ENCODE results near the gene SPEG. TPM values are rescaled to one million over a fixed set of nuclear protein-coding genes. Genes with fewer than 3 reads are reported as not detected.
"Not testable (repeated sequence)": the region's sequence is repeated elsewhere in the genome, so short reads cannot be mapped to it uniquely, and the experiment has no call there.

Gene SPEG
- total RNA-seq (2014; rRNA removed; shearing (Covaris generic)), result 32.7 and 33.3 TPM in 2 replicates

- DNase-seq (ENCODE audit: low read depth), result no peak
These were observed at the start of gene SPEG for GRCh38 chr2:219434718-219435525. SPEG (plus strand) TSS chr2:219434843; CDS start chr2:219434978, 135 bp downstream.

- DNase-seq (ENCODE audit: low read depth), result no peak
These were observed 49.8 kb upstream of the SPEG start for GRCh38 chr2:219384859-219385258.

- DNase-seq (ENCODE audit: low read depth), result no peak
These were observed 48.6 kb upstream of the SPEG start for GRCh38 chr2:219385958-219386520.

DNA sequence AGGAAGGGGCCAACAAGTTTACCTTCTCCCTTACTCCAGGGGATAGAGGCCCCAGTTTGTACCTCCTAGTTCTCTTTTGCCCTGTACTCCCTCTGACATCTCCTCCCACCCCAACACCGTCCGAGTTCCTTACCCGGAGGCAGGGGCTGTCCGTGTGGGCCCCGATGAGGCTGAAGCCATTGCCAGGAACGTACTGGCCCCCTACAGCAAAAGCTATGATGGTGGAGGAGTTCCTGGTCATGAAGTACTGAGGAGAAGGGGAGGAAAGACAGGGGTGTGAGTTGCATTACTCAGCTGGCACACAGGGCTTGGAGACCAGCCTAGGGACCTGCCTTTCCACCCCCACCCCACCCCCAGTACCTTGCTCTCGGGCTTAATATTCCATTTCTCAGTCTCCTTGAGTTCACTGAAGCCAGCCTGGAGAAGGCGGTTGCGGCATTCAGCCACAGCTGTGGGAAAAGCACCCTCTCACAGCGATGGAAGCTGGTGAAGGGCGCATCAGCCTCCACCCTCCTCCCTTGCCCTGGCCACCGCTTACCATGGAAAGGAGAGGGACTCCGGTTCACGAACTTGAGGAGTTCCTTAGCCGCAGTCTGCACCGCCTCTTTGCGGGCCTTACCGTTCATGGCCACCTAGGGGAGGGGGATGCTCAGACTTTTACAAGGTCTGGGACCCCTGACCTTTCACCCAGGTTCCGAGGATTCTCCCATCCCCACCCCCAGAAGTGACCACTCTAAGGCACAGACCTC is 47.9 kb upstream of the SPEG start:
- no peak for DNase-seq (ENCODE audit: low read depth)

- peak; percentile 86 for DNase-seq (ENCODE audit: low read depth)
These were observed 47.1 kb upstream of the SPEG start, which contains the start of gene DNPEP for GRCh38 chr2:219387306-219388120. DNPEP (minus strand) TSS chr2:219387912; CDS start chr2:219387794, 118 bp downstream.

DNA sequence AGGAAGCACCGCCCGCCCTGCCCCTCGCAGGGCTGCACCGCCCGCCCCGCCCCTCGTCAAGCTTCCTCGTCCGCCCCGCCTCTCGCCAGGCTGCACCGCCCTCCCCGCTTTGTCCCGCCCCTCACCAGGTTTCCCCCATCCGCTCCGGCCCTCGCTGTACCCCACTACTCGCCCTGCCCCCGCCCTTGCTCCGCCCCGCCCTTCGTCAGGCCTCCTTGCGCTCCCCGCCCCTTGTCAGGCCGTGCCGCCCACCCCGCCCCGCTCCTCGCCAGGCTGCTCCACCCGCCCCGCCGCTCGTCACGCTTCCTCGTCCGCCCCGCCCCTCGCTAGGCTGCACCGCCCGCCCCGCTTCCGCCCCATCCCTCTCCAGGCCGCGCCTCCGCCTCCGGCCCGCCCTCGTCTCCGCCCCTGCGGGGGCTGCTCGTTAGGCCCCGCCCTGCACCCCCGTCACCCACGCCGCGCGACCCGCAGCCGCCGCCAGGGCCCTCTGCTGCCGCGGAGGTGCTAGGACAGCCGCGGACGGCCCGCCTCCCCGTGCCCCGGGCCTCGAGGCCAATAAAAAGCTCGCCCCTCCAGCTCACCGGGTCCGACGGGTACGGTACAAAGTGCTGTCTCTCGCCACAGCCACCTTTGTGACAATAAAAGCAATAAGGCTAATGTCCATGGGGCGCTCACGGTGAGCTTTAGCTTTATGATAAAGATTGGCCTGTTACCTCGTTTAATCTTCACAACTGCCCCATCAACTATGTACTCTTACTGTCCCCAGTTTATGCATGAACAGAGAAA is 46.3 kb upstream of the SPEG start:
- DNase-seq (ENCODE audit: low read depth), result peak; percentile 94

DNA sequence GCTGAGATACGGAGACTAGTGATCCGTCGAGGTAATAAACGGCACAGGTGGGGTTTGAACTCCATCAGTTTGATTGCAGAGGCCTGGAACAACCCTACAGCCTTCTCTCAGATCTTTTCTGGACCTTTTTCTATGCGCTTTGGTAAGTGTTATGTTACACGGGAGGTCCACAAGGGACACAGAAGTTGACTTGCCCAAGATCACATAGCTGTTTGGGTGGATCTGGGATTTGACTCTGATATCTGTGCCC is 45.8 kb upstream of the SPEG start:
- DNase-seq (ENCODE audit: low read depth), result no peak

DNA sequence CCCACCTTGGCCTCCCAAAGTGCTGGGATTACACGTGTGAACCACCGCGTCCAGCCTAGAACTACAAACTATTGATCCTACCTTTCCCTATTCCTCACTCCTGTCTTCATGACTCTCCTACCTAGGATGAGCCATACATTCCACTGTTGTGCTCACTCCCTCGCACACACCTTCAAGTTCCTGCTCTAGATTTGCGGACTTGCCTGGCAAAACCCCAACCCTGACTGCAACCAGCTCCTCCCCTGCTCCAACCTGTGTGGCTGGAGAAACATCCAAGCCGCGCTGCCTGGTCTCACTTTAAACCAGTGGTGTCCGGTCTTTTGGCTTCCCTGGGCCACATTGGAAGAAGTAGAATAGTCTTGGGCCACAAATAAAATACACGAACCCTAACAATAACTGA is 41.9 kb upstream of the SPEG start:
- DNase-seq (ENCODE audit: low read depth), result no peak

DNA sequence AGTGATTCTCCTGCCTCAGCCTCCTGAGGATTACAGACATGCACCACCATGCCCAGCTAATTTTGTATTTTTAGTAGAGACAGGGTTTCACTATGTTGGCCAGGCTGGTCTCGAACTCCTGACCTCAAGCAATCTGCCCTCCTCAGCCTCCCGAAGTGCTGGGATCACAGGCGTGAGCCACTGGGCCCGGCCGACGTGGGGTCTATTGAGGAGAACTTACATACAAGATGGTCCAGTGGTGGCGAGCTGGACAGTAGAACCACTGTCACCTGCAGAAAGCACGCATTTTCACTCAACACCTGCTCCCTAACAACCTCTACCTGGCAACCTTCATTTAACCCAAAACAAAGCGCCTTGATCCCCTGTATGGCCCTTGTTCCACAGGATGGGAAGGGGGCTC is 39.6 kb upstream of the SPEG start:
- not testable (repeated sequence) for DNase-seq (ENCODE audit: low read depth)

GRCh38 chr2:219395609-219396008 is 39.0 kb upstream of the SPEG start:
- DNase-seq (ENCODE audit: low read depth), result no peak

DNA sequence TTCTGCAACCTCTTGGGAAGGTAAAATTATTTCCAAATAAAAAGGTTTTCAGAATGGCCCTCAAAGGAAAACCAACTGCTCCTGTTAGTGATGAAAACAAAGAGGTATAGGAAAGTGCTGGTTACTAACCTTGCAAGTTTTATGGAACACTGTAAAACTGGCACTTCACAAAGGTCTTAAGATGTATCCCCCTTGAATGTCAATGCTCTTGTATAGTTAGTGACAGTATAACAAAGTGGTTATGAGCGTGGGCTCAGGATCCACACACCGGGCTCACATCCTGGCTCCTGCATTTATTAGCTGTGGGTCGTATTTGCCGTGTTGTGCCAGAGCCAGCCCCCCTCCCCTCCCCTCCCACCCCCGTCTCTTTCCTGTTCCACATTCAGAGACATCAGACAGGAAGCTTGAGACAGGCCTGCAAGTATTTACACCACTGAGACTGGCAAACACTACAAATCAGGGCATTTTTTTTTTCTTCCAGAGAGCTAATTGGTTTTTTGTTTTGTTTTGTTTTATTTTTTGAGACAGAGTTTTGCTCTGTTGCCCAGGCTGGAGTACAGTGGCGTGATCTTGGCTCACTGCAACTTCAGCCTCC is 37.7 kb upstream of the SPEG start:
- DNase-seq (ENCODE audit: low read depth), result no peak

GRCh38 chr2:219398721-219399363 is 35.8 kb upstream of the SPEG start:
- no peak for DNase-seq (ENCODE audit: low read depth)

GRCh38 chr2:219399716-219400478 is 34.7 kb upstream of the SPEG start:
- peak; percentile 69 for DNase-seq (ENCODE audit: low read depth)

GRCh38 chr2:219400562-219400961 is 34.1 kb upstream of the SPEG start:
- peak; percentile 39 for DNase-seq (ENCODE audit: low read depth)

GRCh38 chr2:219401606-219402005 is 33.0 kb upstream of the SPEG start:
- DNase-seq (ENCODE audit: low read depth), result no peak

DNA sequence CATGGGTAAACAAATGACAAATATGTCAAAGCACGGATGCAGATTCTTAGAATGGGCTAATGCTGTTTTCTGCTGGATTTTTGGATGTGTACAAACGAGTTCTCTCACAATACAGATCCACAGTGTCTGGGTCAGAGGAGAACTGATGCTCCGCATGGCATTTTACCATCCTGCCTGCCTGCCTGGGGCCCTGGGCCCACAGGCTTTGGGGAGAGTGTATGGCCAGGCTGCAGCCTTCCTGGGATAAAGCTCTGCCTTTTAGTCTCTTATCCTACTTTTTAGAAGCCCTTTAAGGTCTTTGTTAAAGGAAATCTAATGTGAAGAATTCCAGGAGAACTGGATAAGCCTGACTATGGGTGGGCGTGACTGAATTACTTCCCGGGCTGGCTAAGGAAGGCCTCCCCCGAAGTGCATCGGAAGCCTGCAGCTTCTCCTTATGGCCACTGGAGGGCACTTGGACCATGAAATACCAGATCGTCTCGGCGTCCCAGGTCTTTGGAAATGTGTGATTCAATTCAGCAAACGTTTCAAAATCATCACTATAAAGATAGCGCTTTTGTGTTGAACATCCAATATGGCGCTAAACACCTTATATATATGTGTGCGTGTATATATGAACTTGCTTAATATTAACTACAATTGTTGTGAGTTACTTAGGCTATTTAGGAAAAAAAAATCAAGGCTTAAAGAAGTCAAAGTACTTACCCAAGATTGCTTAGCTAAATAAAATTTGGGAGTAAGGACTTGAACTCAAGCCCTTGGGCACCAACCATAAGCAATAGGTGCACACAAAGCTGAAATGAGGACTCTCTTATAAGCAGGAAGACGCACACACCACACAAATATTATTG is 31.8 kb upstream of the SPEG start:
- DNase-seq (ENCODE audit: low read depth), result peak; percentile 83

GRCh38 chr2:219403861-219404260 is 30.8 kb upstream of the SPEG start:
- DNase-seq (ENCODE audit: low read depth), result no peak

- DNase-seq (ENCODE audit: low read depth), result no peak
These were observed 30.2 kb upstream of the SPEG start for GRCh38 chr2:219404291-219404910.
